GM12878 (cell line): Measurements from ENCODE around the gene UBL4A.

Experiments used
- MAX ChIP-seq: IDR thresholded peaks from 2 replicates; pipeline ENCODE4 v1.6.1; 2012; ENCODE audit warnings: low read depth, low read length, improper control_type of control experiment
- POU2F2 ChIP-seq: IDR thresholded peaks from 3 replicates; pipeline ENCODE4 v1.6.1; 2011; ENCODE audit warnings: low read depth, mild to moderate bottlenecking, low read length, borderline replicate concordance
- RELA ChIP-seq: fragments of 450-650 bp; IDR thresholded peaks from 2 replicates; pipeline ENCODE4 v1.8.0; 2014; ENCODE audit warnings: borderline replicate concordance; ENCODE audit not compliant: partially characterized antibody
- TF ChIP-seq, protein P1 (sequence below): fragments of 450-650 bp; conservative IDR thresholded peaks from 2 replicates; pipeline ENCODE4 v1.6.1; 2017; ENCODE audit warnings: mild to moderate bottlenecking, moderate library complexity
- TF ChIP-seq, protein P2 (sequence below): fragments of 450-650 bp; IDR thresholded peaks from 2 replicates; pipeline ENCODE4 v1.6.1; 2017; ENCODE audit warnings: mild to moderate bottlenecking, moderate library complexity

DNA sequence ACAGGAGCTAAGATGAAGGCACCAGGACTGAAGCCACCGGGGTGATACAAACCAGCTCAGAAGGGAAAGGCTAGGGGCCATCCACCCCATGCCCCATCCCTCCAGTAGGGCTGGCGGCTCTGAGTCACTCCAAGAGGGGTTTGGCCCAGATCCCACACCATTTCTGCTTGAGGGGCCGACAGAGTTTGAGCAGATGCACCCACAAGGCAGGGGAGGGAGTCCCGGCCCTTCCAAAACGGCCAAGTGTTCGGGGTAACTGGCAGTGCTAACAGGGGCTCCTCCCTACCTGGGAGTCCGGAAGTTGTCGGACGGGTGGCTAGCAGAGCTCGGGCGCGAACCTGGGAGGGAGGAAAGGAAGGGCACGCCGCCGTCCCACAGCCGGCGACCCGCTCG, 3.6 kb upstream of the UBL4A start:
- no peak for TF ChIP-seq POU2F2
- TF ChIP-seq, protein P1, sequence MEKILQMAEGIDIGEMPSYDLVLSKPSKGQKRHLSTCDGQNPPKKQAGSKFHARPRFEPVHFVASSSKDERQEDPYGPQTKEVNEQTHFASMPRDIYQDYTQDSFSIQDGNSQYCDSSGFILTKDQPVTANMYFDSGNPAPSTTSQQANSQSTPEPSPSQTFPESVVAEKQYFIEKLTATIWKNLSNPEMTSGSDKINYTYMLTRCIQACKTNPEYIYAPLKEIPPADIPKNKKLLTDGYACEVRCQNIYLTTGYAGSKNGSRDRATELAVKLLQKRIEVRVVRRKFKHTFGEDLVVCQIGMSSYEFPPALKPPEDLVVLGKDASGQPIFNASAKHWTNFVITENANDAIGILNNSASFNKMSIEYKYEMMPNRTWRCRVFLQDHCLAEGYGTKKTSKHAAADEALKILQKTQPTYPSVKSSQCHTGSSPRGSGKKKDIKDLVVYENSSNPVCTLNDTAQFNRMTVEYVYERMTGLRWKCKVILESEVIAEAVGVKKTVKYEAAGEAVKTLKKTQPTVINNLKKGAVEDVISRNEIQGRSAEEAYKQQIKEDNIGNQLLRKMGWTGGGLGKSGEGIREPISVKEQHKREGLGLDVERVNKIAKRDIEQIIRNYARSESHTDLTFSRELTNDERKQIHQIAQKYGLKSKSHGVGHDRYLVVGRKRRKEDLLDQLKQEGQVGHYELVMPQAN, result no peak
- TF ChIP-seq, protein P2, sequence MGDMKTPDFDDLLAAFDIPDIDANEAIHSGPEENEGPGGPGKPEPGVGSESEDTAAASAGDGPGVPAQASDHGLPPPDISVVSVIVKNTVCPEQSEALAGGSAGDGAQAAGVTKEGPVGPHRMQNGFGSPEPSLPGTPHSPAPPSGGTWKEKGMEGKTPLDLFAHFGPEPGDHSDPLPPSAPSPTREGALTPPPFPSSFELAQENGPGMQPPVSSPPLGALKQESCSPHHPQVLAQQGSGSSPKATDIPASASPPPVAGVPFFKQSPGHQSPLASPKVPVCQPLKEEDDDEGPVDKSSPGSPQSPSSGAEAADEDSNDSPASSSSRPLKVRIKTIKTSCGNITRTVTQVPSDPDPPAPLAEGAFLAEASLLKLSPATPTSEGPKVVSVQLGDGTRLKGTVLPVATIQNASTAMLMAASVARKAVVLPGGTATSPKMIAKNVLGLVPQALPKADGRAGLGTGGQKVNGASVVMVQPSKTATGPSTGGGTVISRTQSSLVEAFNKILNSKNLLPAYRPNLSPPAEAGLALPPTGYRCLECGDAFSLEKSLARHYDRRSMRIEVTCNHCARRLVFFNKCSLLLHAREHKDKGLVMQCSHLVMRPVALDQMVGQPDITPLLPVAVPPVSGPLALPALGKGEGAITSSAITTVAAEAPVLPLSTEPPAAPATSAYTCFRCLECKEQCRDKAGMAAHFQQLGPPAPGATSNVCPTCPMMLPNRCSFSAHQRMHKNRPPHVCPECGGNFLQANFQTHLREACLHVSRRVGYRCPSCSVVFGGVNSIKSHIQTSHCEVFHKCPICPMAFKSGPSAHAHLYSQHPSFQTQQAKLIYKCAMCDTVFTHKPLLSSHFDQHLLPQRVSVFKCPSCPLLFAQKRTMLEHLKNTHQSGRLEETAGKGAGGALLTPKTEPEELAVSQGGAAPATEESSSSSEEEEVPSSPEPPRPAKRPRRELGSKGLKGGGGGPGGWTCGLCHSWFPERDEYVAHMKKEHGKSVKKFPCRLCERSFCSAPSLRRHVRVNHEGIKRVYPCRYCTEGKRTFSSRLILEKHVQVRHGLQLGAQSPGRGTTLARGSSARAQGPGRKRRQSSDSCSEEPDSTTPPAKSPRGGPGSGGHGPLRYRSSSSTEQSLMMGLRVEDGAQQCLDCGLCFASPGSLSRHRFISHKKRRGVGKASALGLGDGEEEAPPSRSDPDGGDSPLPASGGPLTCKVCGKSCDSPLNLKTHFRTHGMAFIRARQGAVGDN, result no peak
- TF ChIP-seq MAX, result no peak
- no peak for TF ChIP-seq RELA
